GM23248 (cell line): ENCODE data around the gene GANC.

ENCODE experiments used
- EZH2 ChIP-seq: fragments of 200-600 bp; sonication (generic); IDR thresholded peaks from 2 replicates; pipeline ENCODE4 v1.6.1; 2018; ENCODE audit warnings: antibody characterized with exemption, mild to moderate bottlenecking; ENCODE audit not compliant: insufficient read depth, poor library complexity, severe bottlenecking
- EZH2phosphoT487 ChIP-seq: fragments of 200-600 bp; sonication (generic); IDR thresholded peaks from 2 replicates; pipeline ENCODE4 v1.6.1; 2018; ENCODE audit warnings: antibody characterized with exemption, moderate library complexity, mild to moderate bottlenecking, low read depth; ENCODE audit not compliant: insufficient read depth

GRCh38 chr15:42358141-42358540 is 85.1 kb downstream of the GANC start:
- TF ChIP-seq EZH2phosphoT487 (no peak), EZH2 (no peak)
